NCI-H1092 treated with DMSO at 0.1 percent for 48 hours (cell line): ENCODE measurements around the gene UBE2D1.
A peak's percentile ranks its signal among the peaks of the same experiment; 100 is the strongest.

Source experiments
- DNase-seq: peaks from one replicate; lab custom pipeline; 2025; lab: John Stamatoyannopoulos, UW

The UBE2D1 gene

DNA sequence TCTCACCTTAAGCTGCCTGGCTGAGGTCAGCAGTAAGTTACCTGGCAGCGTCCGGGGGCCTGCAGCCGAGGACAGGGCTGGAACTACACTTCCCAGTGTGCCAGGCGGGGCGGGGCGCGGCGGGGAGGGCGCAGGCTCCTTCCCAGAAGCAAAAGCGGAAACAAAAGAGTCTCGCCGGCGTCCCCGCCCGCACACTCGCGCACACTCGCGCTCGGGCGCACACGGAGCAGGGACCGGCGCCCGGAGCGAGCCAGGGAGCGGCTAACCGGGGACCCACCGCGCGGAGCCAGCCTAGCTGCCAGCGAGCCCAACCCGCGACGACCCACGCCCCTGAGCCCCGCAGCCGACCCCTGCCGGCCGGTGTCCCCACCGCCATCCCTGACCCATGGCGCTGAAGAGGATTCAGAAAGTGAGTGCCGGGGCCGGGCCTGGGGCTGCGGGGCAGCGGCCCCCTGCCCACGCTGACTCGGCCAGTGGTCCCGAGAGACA, at the start of gene UBE2D1:
Gene UBE2D1 (plus strand): TSS at position 190 of the 489 bp plus-strand sequence. CDS start 196 bp downstream, at position 386.
- DNase-seq, result peak; percentile 51

DNA sequence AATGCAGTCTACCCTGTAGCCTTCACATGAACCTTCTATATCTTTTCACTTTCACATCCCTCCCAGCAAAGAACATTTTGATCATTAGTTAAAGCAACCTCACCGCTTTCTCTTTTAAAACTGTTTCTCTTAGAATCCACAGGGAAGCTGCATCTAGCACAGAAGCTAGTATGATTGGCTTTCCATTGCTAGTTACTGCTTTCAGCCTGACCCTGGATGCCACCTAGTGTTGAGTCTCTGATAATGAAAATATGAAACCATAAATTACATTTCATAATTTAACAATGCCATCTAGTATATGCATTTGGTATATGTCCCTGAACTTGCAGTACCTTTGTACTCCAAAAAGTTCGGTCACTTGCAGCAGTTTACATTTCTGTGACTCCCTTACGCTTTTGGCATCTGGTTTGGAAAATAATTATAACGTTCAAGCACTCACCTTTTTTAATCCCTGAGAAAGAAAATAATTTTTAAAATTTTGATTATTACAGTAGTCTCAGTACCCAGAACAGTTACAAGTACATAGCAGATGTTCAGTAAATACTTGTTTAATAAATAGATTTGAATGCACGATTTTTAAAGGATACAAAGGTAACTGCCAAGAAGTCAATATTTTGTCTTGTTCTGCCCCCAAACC, 43.1 kb upstream of the UBE2D1 start:
- peak; percentile 44 for DNase-seq

DNA sequence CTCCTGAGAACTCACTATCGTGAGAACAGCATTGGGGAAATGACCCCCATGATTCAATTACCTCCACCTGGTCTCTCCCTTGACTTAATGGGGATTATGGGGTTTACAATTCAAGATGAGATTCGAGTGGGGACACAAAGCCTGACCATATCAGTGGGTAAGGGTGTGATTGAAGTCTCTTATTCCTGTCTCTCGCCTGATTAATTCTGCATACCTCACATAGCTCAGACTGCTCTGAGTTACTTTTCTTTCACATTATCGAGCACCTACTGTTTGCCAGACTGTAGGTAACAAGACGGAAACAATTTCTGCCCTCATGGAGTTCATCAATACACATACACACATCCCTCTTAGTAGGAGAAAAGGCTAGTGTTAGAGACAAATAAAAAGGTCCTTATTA, 40.8 kb upstream of the UBE2D1 start:
- no peak for DNase-seq

DNA sequence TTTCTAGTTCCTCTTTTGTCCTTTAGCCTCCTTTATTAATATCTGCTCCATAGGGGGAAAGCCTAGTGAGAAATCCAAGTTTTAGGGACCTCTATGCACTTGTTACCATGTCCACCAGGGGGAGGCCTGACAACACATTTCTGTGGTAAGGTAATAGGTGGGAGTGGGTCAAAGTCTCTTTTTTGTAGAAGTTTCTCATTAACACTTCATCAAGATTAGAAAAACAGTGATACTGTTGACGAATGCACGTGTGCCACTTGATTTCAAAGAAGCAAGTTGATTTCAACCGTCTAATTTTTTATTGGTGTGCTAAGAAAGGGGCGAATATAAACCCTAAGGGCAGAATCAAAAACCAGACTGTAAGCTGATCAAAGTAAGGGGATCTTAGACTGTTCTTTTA, 35.2 kb upstream of the UBE2D1 start:
- peak; percentile 14 for DNase-seq

DNA sequence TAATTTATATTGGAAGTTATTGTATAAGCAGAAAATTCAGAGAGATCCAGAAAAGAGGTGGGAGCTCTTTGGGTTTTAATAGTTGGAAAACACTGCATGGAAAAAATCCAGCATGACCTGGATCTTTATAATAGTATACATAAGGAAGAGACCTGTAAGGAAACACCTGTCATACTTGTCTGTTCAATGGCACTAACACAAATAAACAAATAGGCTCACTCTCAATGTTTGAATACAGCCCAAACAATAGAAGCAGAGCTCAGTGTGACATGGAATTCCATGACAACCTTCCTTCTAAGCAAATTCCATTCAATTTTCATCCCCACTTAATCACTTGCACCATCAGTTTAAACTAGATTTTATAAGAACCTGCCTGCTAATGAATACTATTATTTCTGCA, 34.1 kb upstream of the UBE2D1 start:
- no peak for DNase-seq

DNA sequence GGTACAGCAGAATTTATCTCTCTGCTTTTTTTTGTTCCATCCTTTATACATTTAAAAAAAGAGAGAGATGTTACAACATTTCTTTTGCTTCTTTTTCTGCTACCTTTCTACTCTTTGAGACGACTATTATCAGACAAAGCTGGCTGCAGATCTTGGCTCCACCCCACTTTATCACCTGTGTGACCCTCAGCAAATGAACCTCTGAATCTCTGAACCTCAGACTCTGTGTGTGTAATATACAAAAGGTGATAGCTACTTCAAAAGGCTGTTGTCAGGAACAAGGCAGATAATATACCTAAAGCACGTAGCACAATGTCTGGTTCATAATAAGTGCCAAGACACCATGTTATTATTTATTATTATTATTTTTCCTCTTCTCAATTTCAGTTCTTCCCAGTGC, 32.6 kb upstream of the UBE2D1 start:
- DNase-seq, result no peak

DNA sequence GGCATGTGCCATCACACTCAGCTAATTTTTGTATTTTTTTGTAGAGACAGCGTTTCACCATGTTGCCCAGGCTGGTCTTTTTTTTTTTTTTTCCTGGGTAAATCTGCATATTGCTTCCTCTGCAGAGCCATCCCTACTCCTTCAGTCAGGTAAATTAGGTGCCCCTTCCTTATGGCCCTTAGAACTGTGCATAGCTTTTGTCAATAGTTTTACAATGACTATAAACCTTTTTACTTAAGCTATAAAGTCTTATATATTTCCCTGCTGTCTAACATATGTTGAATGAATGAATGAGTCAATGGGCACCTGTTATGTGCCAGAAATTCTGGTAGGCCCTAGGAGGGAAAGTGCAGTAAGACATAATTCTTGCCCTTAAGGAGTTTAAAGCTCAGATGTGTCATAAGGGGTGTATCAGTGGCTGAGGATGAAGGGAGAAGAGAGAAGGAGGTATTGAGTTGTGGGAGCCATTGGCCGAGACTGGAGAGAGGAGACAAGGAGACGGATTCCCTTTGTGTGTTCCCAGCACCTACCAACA, 30.6 kb upstream of the UBE2D1 start:
- DNase-seq, result no peak

DNA sequence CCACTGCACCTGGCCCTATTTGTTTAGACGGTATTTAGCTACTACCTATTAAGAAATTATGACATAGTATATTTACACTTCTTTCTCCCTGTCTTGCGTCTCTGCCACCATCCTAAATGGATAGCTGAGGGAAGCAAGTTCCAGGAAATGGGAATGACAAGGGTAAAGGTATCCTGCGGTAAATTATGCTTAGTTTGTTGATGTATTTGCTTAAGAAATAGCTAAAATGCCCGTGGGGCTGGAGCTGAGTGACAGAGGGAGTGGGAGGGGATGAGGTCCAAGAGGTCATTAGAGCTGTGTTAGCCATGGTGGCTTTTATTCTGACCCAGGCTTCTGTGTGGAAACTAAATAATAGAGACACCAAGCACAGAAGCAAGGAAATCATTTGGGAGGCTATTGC, 29.0 kb upstream of the UBE2D1 start:
- no peak for DNase-seq

DNA sequence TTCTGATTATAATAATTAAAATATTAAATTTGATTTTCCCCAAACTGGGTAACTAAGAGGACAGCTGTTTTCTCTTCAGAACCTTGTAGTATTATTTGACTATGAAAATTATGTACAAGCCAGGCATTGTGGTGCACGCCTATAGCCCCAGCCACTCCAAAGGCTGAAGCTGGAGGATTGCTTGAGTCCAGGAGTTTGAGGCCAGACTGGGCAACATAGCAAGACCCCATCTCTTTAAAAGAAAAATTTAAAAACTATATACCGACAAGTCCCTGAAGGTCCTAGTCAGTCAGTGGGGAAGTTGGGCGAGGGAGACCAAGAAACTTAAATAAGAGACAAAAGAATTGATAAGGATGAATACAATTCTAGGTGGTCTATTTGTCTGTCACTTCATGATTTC, 27.1 kb upstream of the UBE2D1 start:
- DNase-seq, result no peak

DNA sequence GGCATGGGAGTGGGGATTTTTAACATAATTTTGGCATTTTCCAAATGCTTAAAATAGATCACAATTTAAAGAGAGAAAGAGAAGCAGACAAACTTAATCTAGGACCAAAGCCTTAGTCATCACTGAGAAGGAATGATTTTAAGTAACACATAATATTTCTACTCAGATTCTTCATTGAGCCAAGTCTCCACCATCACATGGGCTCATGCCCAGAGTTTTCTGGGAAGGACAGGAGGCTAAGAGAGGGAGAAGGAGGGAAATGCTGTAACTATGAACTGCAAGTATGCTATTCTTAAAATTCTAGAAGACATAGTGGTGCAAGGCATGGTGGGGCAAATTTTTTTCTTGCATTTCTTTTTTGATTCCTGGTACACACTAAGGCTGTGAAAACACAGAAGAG, 23.8 kb upstream of the UBE2D1 start:
- no peak for DNase-seq

DNA sequence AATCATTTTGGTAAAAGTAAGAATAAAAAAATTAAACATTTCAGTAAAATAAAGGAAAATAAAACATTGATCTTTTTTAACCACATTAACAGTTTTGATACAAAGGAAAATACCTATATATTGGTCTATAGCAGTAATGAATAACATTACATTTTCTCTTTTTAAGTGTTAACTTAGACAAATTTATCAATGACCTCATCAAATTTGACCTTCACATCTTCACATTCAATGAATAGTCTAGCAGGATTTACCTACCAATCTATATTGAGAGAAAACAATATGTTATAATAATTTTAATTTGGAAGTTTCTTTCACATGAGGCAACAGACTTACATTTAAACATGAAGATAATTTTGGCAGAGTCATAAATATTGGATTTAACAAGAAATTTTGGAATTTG, 17.9 kb upstream of the UBE2D1 start:
- no peak for DNase-seq

DNA sequence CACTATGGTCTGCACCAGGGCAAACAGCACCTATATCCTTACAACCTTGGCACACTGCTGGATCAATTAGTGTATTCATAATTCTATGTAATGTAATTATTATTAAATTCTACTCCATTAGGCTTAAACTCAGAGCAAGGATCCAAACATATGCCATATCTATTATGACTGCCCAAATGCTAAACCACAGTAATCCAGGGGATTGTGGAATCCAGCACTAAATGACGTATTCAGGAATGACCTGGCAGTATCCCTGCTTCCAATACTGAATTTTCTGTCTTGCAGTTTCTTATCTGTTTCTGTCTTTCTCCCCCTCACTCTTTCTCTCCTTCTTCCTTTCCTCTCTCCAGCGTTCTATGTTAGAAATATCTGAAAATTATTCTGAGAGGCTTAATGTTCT, 16.5 kb upstream of the UBE2D1 start:
- DNase-seq, result no peak

DNA sequence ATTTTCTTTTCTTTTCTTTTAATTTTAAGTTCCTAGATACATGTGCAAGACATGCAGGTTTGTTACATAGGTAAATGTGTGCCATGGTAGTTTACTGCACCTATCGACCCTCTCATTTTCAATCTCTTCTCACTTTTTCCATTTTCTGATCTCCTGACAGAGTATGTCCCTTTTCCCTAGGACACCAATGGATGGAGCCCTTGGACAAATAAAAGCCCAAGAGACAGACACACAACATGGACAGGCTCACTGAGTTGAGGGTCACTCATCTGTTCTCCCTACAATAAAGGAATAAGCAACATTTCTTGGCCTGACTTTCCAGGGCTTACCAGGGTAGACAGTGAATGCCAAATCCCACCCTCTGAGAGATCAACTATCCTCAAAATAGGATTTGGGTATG, 15.2 kb upstream of the UBE2D1 start:
- DNase-seq, result no peak

DNA sequence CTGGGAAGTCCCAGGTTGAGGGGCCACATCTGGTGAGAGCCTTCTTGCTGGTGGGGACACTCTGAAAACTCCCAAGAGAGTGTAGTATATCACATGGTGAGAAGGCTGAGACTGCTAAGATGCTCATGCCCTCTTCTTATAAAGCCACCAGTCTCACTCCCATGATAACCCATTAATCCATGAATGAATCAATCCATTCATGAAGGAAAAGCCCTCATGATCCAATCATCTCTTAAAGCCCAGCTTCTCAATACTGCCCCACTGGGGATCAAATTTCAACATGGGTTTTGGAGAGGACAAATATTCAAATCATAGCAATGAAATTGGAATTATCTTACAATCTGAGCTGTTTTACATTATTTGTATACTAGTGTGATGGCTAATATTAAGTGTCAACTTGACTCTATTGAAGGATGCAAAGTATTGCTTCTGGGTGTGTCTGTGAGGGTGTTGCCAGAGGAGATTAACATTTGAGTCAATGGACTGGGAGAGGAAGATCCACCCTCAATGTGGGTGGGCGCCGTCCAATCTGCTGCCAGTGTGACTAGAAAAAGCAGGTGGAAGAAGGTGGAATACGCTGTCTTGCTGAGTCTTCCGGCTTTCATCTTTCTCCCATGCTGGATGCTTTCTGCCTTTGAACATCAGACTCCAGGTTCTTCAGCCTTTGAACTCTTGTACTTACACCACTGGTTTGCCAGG, 14.3 kb upstream of the UBE2D1 start:
- DNase-seq, result no peak

DNA sequence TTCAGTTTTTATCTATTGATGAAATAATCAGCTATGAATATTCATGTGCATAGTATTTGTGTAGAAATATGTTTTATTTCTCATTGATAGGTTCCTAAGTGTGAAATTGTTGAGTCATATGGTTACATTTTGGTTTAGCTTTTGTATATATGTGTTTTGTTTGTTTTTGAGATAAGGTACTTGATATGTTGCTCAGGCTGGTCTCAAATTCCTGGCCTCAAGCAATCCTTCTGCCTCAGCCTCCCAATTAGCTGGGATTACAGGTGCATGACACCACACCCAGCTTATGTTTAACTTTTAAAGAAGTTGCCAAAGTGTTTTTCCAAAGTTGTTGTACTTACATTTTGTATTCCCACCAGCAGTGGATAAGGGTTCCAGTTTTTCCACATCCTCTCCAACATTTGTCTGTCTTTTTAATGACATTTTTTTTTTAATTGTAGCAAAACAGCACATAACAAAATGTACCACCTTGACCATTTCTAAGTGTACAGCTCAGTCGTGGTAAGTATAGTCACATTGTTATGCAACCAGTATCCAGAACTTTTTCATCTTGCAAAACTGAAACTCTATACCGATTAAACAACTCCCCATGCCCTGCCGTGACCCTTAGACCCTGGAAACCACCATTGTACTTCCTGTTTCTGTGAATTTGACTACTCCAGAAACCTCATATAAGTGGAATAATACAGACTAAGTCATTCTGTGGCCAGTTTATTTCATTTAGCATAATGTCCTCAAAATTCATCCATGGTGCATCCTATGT, 12.6 kb upstream of the UBE2D1 start:
- no peak for DNase-seq

DNA sequence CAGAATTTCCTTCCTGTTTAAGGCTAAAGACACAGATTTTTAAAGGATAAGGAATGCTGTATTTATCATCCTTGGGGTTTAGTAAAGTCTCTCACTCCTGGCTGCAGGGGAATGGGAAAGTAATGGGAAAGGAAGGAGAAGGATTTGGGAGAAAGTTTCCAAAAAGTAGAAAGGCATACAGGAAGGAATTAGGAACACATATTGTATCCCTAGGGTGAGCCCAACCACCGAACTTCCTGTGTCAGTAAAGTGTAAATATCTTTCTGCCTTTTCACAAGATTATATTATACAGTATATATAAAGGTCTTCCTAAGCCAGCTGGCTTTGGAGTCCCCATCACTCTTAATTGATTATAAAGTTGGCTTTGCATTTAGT, 12.0 kb upstream of the UBE2D1 start:
- no peak for DNase-seq

DNA sequence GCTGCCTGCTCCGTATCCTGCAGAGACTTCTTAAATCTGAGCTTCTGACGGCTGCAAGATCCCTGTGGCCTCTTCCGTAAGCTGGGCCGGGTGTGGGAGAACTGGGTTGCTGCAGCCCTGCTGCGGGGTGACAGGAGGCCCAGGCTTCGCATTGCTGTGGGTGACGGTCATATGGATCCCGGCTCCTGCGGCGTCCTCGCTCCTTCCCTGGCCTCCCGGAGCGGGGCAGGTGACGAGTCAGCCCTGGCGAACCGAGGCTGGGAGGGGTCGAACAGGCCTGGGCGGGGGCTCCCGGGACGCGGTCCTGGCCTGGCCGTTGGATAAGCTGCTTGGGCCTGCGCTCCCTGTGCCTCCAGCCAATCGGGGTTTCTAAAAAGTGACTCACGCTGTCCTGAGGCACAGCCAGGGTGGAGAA, 7.8 kb upstream of the UBE2D1 start:
- DNase-seq, result no peak

DNA sequence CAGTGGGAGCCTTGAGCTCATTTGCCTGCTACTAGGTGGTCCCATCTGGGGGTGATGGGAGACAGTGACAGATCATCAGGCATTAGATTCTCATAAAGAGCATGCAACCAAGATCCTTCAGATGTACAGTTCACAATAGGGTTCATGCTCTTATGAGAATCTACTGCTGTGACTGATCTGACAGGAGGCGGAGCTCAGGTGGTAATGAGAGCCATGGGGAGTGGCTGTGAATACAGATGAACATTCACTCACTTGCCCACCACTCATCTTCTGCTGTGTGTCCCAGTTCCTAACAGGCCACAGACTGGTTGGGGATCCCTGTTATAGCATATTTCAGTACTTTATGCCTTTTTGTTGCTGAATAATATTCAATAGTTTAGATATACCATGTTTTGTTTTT, 6.6 kb upstream of the UBE2D1 start:
- DNase-seq, result no peak

DNA sequence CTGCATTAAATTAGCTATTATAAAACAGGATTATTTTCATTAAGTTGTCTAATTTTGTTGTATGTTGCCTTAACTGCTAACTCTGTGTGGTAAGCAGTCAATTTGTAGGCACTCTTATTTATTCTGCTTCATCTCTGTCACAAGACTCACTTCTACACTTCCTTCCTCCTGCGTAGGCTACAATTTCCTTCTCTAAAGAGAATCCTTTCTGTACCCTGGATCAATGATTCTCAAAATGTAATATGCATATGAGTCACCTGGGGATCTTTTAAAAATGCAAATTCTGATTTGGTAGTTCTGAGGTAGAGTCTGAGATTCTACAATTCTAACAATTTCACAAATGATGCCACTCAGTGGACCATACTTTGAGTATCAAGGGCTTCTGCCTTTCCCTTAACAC, 4.4 kb upstream of the UBE2D1 start:
- no peak for DNase-seq

DNA sequence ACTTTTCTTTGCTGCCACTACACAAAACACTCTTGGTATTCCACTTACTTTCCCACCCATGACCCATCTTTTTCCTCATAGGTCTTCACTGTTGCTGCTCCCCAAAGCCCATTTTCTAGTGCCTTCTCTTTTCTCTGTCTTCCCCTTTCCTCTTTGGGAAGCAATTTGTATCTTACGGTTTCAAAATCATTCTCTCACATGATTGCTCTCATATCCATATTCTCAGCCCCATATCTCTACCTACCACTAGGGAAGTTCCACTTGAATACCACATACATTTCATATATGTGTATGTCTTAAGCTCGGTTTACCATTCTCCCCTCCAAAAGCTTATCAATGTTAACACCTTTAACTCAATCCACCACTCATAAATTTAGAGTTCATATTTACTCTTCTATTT, 3.2 kb upstream of the UBE2D1 start:
- no peak for DNase-seq

DNA sequence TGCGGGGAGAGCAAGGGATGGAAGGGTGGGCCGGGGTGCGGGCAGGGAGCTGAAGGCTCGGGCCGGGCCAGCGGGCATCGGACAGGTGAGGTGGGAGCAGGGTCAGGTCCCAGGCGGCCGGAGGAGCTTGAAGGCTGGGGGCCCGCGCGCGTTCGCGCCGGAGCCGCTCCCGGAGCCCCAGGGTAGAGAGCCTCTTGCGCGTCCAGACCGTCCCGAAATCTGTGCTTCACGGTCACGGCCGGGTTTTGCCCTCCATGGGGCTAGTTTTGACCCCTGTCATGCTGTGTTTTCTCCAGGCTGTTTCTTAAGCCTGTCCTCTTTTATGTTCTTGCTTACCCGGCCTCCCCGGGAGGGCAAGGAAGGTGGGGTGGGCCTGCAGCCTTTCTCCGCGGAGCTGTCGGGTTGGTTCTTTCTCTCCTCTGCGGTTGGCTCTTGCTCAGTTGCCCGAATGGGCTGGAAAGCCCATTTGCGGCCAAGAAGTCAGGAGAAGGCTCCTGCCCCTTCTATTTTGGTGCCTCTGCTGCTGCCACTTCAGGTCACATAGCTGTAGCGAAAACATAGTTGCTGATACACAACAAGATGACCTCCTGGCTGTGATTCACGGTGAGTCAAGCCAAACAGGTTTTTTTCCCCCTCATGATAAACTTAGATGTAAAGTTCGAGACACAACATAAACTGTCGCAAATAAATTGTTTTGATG, 650 bp downstream of the UBE2D1 start:
- peak; percentile 4 for DNase-seq

DNA sequence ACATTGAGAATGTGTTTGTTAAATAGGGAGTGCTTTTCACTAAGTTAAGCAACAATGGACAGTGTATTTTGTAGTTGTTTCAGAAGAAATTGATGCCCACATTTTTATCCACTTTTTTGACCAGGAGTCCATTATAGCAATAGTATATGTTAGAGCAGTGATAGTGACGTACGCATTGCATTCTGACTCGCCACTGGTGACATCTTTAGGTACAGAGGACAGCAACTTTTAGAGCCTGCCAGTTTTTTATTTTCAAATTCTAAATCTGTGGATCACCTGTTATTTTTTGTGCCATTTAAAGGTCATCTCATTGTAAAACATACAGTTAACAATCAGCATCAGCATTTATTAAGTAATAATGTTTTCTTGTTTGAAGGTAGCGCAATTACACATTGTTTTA, 1.4 kb downstream of the UBE2D1 start:
- no peak for DNase-seq
